ENCODE measurements around the gene PLEKHG2.

Gene PLEKHG2

GRCh38 chr19:39385629-39386411 is 26.6 kb upstream of the PLEKHG2 start:
- DNase-seq (ENCODE audit: low read depth in 2 of 3, low spot score in 2 of 3) = no peak

- no peak for DNase-seq (ENCODE audit: low read depth in 2 of 3, low spot score in 2 of 3)
Measured at GRCh38 chr19:39386557-39386956, 25.9 kb upstream of the PLEKHG2 start.

- no peak for DNase-seq (ENCODE audit: low read depth in 2 of 3, low spot score in 2 of 3)
Measured at GRCh38 chr19:39388657-39389056, 23.8 kb upstream of the PLEKHG2 start.

GRCh38 chr19:39389631-39390414 is 22.6 kb upstream of the PLEKHG2 start:
- DNase-seq (ENCODE audit: low read depth in 2 of 3, low spot score in 2 of 3) = no peak

GRCh38 chr19:39390451-39390750 is 22.1 kb upstream of the PLEKHG2 start:
- DNase-seq (ENCODE audit: low read depth in 2 of 3, low spot score in 2 of 3) = peak in 1 of 3 experiments; percentile 64

GRCh38 chr19:39390751-39391437 is 21.6 kb upstream of the PLEKHG2 start, which contains the start of the genes MED29 and PAF1:
Gene MED29, plus strand, starts transcription at chr19:39391378. Its CDS starts 45 bp downstream, at chr19:39391423.
Gene PAF1, minus strand, starts transcription at chr19:39391106. Its CDS starts 242 bp downstream, at chr19:39390864.
- peak in 2 of 3 experiments; percentile 73 to 86 for DNase-seq (ENCODE audit: low read depth in 2 of 3, low spot score in 2 of 3)

- peak; percentile 78 to 93 (median 87) for DNase-seq (ENCODE audit: low read depth in 2 of 3, low spot score in 2 of 3)
Measured at GRCh38 chr19:39397360-39398296, 14.8 kb upstream of the PLEKHG2 start.

- peak in 1 of 3 experiments; percentile 36 for DNase-seq (ENCODE audit: low read depth in 2 of 3, low spot score in 2 of 3)
Measured at GRCh38 chr19:39398297-39398864, 14.1 kb upstream of the PLEKHG2 start.

- DNase-seq (ENCODE audit: low read depth in 2 of 3, low spot score in 2 of 3) = no peak
Measured at GRCh38 chr19:39399668-39400050, 12.8 kb upstream of the PLEKHG2 start.

GRCh38 chr19:39400061-39400460 is 12.4 kb upstream of the PLEKHG2 start:
- DNase-seq (ENCODE audit: low read depth in 2 of 3, low spot score in 2 of 3) = no peak

- DNase-seq (ENCODE audit: low read depth in 2 of 3, low spot score in 2 of 3) = no peak
Measured at GRCh38 chr19:39401070-39401548, 11.4 kb upstream of the PLEKHG2 start.

GRCh38 chr19:39401549-39402345 is 10.7 kb upstream of the PLEKHG2 start:
- DNase-seq (ENCODE audit: low read depth in 2 of 3, low spot score in 2 of 3) = peak in 2 of 3 experiments; percentile 57 to 63

GRCh38 chr19:39402346-39403300 is 9.8 kb upstream of the PLEKHG2 start:
- DNase-seq (ENCODE audit: low read depth in 2 of 3, low spot score in 2 of 3) = peak in 2 of 3 experiments; percentile 63 to 66

- DNase-seq (ENCODE audit: low read depth in 2 of 3, low spot score in 2 of 3) = peak; percentile 80 to 90 (median 89)
Measured at GRCh38 chr19:39403331-39404312, 8.8 kb upstream of the PLEKHG2 start.

GRCh38 chr19:39405261-39405957 is 7.1 kb upstream of the PLEKHG2 start:
- DNase-seq (ENCODE audit: low read depth in 2 of 3, low spot score in 2 of 3) = no peak

- peak in 2 of 3 experiments; percentile 59 to 61 for DNase-seq (ENCODE audit: low read depth in 2 of 3, low spot score in 2 of 3)
Measured at GRCh38 chr19:39405958-39406655, 6.4 kb upstream of the PLEKHG2 start.

All from activated CD8-positive, alpha-beta memory T cell treated with anti-CD3 and anti-CD28 coated beads for 48 hours (primary cell).